ENCODE results near the gene CHTF18. TPM values are rescaled to one million over a fixed set of nuclear protein-coding genes. Genes with fewer than 3 reads are reported as not detected.
"Not testable (repeated sequence)": the region's sequence is repeated elsewhere in the genome, so short reads cannot be mapped to it uniquely, and the experiment has no call there.

Gene CHTF18
- polyA plus RNA-seq, 3 donors, result 0.57 to 13.8 (median 2.2) TPM

GRCh38 chr16:741986-742629 is 46.3 kb upstream of the CHTF18 start:
- Histone ChIP-seq H2AFZ (ENCODE audit: insufficient read depth, low read depth, low read length, poor library complexity, severe bottlenecking) (no peak overlapping the region), H4K20me1 (ENCODE audit: insufficient read depth, low read length) (peaks cover 5% of the 10 kb centered on the region), H3K4me2 (replicated peaks; ENCODE audit: extremely low read depth, low read length, poor library complexity, severe bottlenecking) (no peak overlapping the region), H3K79me2 (ENCODE audit: insufficient read depth, low read length) (peaks cover 12% of the 10 kb centered on the region), H3K9me3 (replicated peaks in 1 of 2; ENCODE audit: control insufficient read depth in 1 of 2, insufficient read depth in 1 of 2, low read length in 2 of 2) (no peaks in the 10 kb centered on the region), H3K4me1 (ENCODE audit: control insufficient read depth in 1 of 2, insufficient read depth in 2 of 2, low read length in 2 of 2) (peaks cover 14 to 17% of the 10 kb centered on the region in 2 donors), H3K36me3 (replicated peaks in 1 of 2; ENCODE audit: control insufficient read depth in 1 of 2, insufficient read depth in 2 of 2, low read length in 2 of 2) (peaks cover 10 to 12% of the 10 kb centered on the region in 2 donors), H3K27ac (ENCODE audit: low read depth in 1 of 2, low read length in 2 of 2) (no peak overlapping the region), H3K4me3 (replicated peaks in 1 of 3; ENCODE audit: low read depth in 2 of 3, low read length in 3 of 3) (no peak overlapping the region), H3K27me3 (ENCODE audit: control insufficient read depth in 2 of 2, insufficient read depth in 2 of 2, low read length in 2 of 2) (no peaks in the 10 kb centered on the region), H3K9ac (ENCODE audit: insufficient read depth, low read length, poor library complexity, severe bottlenecking) (no peak overlapping the region)
- Mint-ChIP-seq H3K36me3 (peaks cover 10 to 25% of the 10 kb centered on the region in 2 donors), H3K4me3 (no peak overlapping the region), H3K9me3 (no peaks in the 10 kb centered on the region), H3K27ac (no peak overlapping the region), H3K27me3 (ENCODE audit: low read depth in 3 of 3) (peaks cover 0 to 1% (median 0%) of the 10 kb centered on the region in 3 donors), H3K4me1 (peaks cover 16% of the 10 kb centered on the region)
- 98% methylated on average over 9 of the region's 15 CpGs for WGBS (ENCODE audit: insufficient coverage)
- TF ChIP-seq CTCF (IDR thresholded peaks at IDR 0.05), result no peak
- no peak for DNase-seq
- intact Hi-C loops (cut with micrococcal nuclease), result no loop called here

- H3K4me1 Mint-ChIP-seq, result peaks cover 16% of the 10 kb centered on the region
- H3K9me3 Mint-ChIP-seq; H3K9ac ChIP-seq (ENCODE audit: insufficient read depth, low read length, poor library complexity, severe bottlenecking); H3K27me3 Mint-ChIP-seq (ENCODE audit: low read depth in 3 of 3); H3K9me3 ChIP-seq (replicated peaks in 1 of 2; ENCODE audit: control insufficient read depth in 1 of 2, insufficient read depth in 1 of 2, low read length in 2 of 2); H3K4me3 ChIP-seq (replicated peaks in 1 of 3; ENCODE audit: low read depth in 2 of 3, low read length in 3 of 3); H4K20me1 ChIP-seq (ENCODE audit: insufficient read depth, low read length); H3K4me3 Mint-ChIP-seq; H2AFZ ChIP-seq (ENCODE audit: insufficient read depth, low read depth, low read length, poor library complexity, severe bottlenecking); intact Hi-C loops (cut with micrococcal nuclease); H3K4me2 ChIP-seq (replicated peaks; ENCODE audit: extremely low read depth, low read length, poor library complexity, severe bottlenecking); DNase-seq; H3K36me3 ChIP-seq (replicated peaks in 1 of 2; ENCODE audit: control insufficient read depth in 1 of 2, insufficient read depth in 2 of 2, low read length in 2 of 2); H3K27ac ChIP-seq (ENCODE audit: low read depth in 1 of 2, low read length in 2 of 2); H3K27me3 ChIP-seq (ENCODE audit: control insufficient read depth in 2 of 2, insufficient read depth in 2 of 2, low read length in 2 of 2): not testable (repeated sequence)
- Histone ChIP-seq H3K4me1 (ENCODE audit: control insufficient read depth in 1 of 2, insufficient read depth in 2 of 2, low read length in 2 of 2) (peaks cover 14 to 17% of the 10 kb centered on the region in 2 donors), H3K79me2 (ENCODE audit: insufficient read depth, low read length) (peaks cover 12% of the 10 kb centered on the region)
- H3K27ac Mint-ChIP-seq, result peak overlapping the region in 1 of 7 donors; percentile 57
- WGBS (ENCODE audit: insufficient coverage), result 89% methylated on average over 6 of the region's 14 CpGs
- peaks cover 5 to 17% of the 10 kb centered on the region in 2 donors for H3K36me3 Mint-ChIP-seq
Measured at GRCh38 chr16:742894-743293, 45.5 kb upstream of the CHTF18 start.
